D721Med (cell line): ENCODE measurements around the gene TTC17.
"Not testable (repeated sequence)": the region's sequence is repeated elsewhere in the genome, so short reads cannot be mapped to it uniquely, and the experiment has no call there.

Experiments used
- DNase-seq: peaks from one replicate; pipeline ENCODE4 v3.0.0; 2011; ENCODE audit warnings: low spot score; ENCODE audit not compliant: insufficient read length
- FAIRE-seq: peaks from 2 replicates; lab custom pipeline; 2011; peaks lifted over from hg19 to GRCh38; lab: Jason Lieb, UNC
- CTCF ChIP-seq: IDR thresholded peaks from 2 replicates; pipeline ENCODE4 v1.5.1; 2012; ENCODE audit warnings: mild to moderate bottlenecking, control low read depth; ENCODE audit not compliant: insufficient read depth; ENCODE audit errors: missing control alignments

TTC17 gene

GRCh38 chr11:43462359-43462758, 103.6 kb downstream of the TTC17 start:
- TF ChIP-seq CTCF: no peak
- no peak for DNase-seq
- FAIRE-seq: no peak

- no peak for TF ChIP-seq CTCF
- FAIRE-seq (no peak), DNase-seq (no peak)
Observed at GRCh38 chr11:43467958-43468357, 109.2 kb downstream of the TTC17 start.

- not testable (repeated sequence) for FAIRE-seq, DNase-seq
Observed at GRCh38 chr11:43477491-43477890, 118.8 kb downstream of the TTC17 start.

GRCh38 chr11:43486141-43486540, 127.4 kb downstream of the TTC17 start:
- no peak for FAIRE-seq
- DNase-seq: no peak
- TF ChIP-seq CTCF: no peak

GRCh38 chr11:43489869-43490465, 131.2 kb downstream of the TTC17 start:
- no peak for DNase-seq
- TF ChIP-seq CTCF: no peak
- FAIRE-seq: no peak

GRCh38 chr11:43492701-43493100, 134.0 kb downstream of the TTC17 start:
- TF ChIP-seq CTCF: no peak
- no peak for DNase-seq
- FAIRE-seq: no peak

- TF ChIP-seq CTCF: no peak
- no peak for DNase-seq
- no peak for FAIRE-seq
Observed at GRCh38 chr11:43493431-43493830, 134.7 kb downstream of the TTC17 start.

- DNase-seq (no peak), FAIRE-seq (no peak)
- TF ChIP-seq CTCF: no peak
Observed at GRCh38 chr11:43497144-43497543, 138.4 kb downstream of the TTC17 start.
